ENCODE results near the gene SMC3. TPM values are rescaled to one million over a fixed set of nuclear protein-coding genes. Genes with fewer than 3 reads are reported as not detected.

Gene SMC3
- total and polyA plus RNA-seq, 2 of the 4 experiments (the other 2 are of a cell fraction) = 15.0 to 15.2 TPM

- ATAC-seq (ENCODE audit: low read depth) (no peak), DNase-seq (no peak)
- Histone ChIP-seq H3K27ac (ENCODE audit: insufficient read depth, low read length) (no peak overlapping the region), H4K5ac (ENCODE audit: low read depth, low read length) (no peak overlapping the region), H3K9me3 (ENCODE audit: control insufficient read depth, insufficient read depth, low read length) (no peaks in the 10 kb centered on the region), H2BK120ac (ENCODE audit: low read depth, low read length) (no peak overlapping the region), H3K79me1 (ENCODE audit: low read depth in 1 of 2, low read length in 2 of 2) (no peaks in the 10 kb centered on the region), H3K18ac (ENCODE audit: low read depth, low read length) (no peak overlapping the region; the same call in 1 of the 2 replicates), H3K36me3 (ENCODE audit: control insufficient read depth, insufficient read depth, low read length) (no peaks in the 10 kb centered on the region), H4K20me1 (ENCODE audit: insufficient read depth, low read length) (no peaks in the 10 kb centered on the region), H4K91ac (ENCODE audit: insufficient read depth, low read depth, low read length) (no peak overlapping the region), H2AFZ (replicated peaks; ENCODE audit: low read length, poor library complexity) (no peak overlapping the region), H2BK20ac (ENCODE audit: low read depth, low read length) (no peak overlapping the region), H2AK5ac (ENCODE audit: low read depth, low read length) (no peak overlapping the region), H2BK5ac (ENCODE audit: low read depth, low read length, poor library complexity, severe bottlenecking) (no peak overlapping the region), H4K8ac (ENCODE audit: low read depth in 2 of 2, low read length in 2 of 2) (no peak overlapping the region), H3K4me2 (ENCODE audit: low read depth, low read length) (no peak overlapping the region), H2BK15ac (ENCODE audit: low read depth, low read length) (no peak overlapping the region), H3K14ac (replicated peaks; ENCODE audit: low read depth, low read length) (no peak overlapping the region), H2AK9ac (replicated peaks; ENCODE audit: low read depth, low read length, poor library complexity) (no peak overlapping the region), H3K9me1 (ENCODE audit: insufficient read depth, low read length) (peaks cover 3% of the 10 kb centered on the region; the same call in 1 of the 2 replicates), H3K27me3 (ENCODE audit: control insufficient read depth, insufficient read depth, low read length) (peaks cover 5% of the 10 kb centered on the region), H3K4me1 (ENCODE audit: control insufficient read depth, insufficient read depth, low read length) (peaks cover 4% of the 10 kb centered on the region), H3K4ac (ENCODE audit: low read depth, low read length) (no peak overlapping the region), H3K4me3 (ENCODE audit: insufficient read depth, low read depth, low read length) (no peak overlapping the region), H3K23ac (ENCODE audit: low read depth, low read length) (no peak overlapping the region), H3K9ac (ENCODE audit: low read depth, low read length) (no peak overlapping the region), H3K56ac (ENCODE audit: extremely low read depth, insufficient read depth, low read length) (no peak overlapping the region)
- intact Hi-C loops (cut with micrococcal nuclease) (no loop called here), in situ Hi-C loops (cut with MboI; ENCODE audit: low sequenced_read_pairs) (no loop called here), dilution Hi-C loops (cut with HindIII; ENCODE audit: low sequenced_read_pairs, unreplicated experiment) (no loop called here)
- no TSS peak for BruUV-seq (replicated peaks)
- TF ChIP-seq RCOR1 (IDR thresholded peaks at IDR 0.05; ENCODE audit: insufficient replicate concordance, low read length) = no peak
- TF ChIP-seq USF2 (IDR thresholded peaks at IDR 0.05; ENCODE audit: low read depth, low read length) = peak; percentile 8; the same call in 1 of the 2 replicates
- no CpG with 5 or more reads among the region's 1 CpG for WGBS, 2 experiments (ENCODE audit: extremely low coverage in 2 of 2, insufficient read length in 1 of 2)
- ChIA-PET POLR2A (ENCODE audit: unreplicated experiment) (no interaction called here), CTCF (no interaction called here)
These were observed 65.2 kb downstream of the SMC3 start for GRCh38 chr10:110632591-110633215.
